DMS 273 (cell line): ENCODE data around the gene RPS13.
A peak's percentile ranks its signal among the peaks of the same experiment; 100 is the strongest.
"Not testable (repeated sequence)": the region's sequence is repeated elsewhere in the genome, so short reads cannot be mapped to it uniquely, and the experiment has no call there.

ENCODE experiments used
- DNase-seq: peaks from one replicate; lab custom pipeline; 2025; ENCODE audit not compliant: unreplicated experiment; lab: John Stamatoyannopoulos, UW

RPS13 gene

GRCh38 chr11:17077520-17078401, at the start of gene RPS13:
TSS of gene RPS13 (minus strand) at chr11:17077667. CDS start at chr11:17077641, 26 bp downstream.
- peak; percentile 98 for DNase-seq

GRCh38 chr11:17121981-17122380, 44.5 kb upstream of the RPS13 start:
- DNase-seq = no peak

- DNase-seq = no peak
Measured at GRCh38 chr11:17117262-17117661, 39.8 kb upstream of the RPS13 start.

- DNase-seq = no peak
Measured at GRCh38 chr11:17116117-17116516, 38.6 kb upstream of the RPS13 start.

- peak; percentile 3 for DNase-seq
Measured at GRCh38 chr11:17107745-17108144, 30.3 kb upstream of the RPS13 start.

GRCh38 chr11:17105404-17106040, 28.1 kb upstream of the RPS13 start:
- not testable (repeated sequence) for DNase-seq

GRCh38 chr11:17102462-17102861, 25.0 kb upstream of the RPS13 start:
- DNase-seq = no peak

GRCh38 chr11:17098658-17099057, 21.2 kb upstream of the RPS13 start:
- DNase-seq = no peak

- no peak for DNase-seq
Measured at GRCh38 chr11:17098038-17098437, 20.6 kb upstream of the RPS13 start.

- DNase-seq = not testable (repeated sequence)
Measured at GRCh38 chr11:17085976-17086375, 8.5 kb upstream of the RPS13 start.

GRCh38 chr11:17077240-17077519, 287 bp downstream of the RPS13 start:
- DNase-seq = peak; percentile 30

GRCh38 chr11:17076517-17077239, 789 bp downstream of the RPS13 start:
- DNase-seq = peak; percentile 4

GRCh38 chr11:17075506-17075905, 2.0 kb downstream of the RPS13 start:
- DNase-seq = no peak

- peak; percentile 26 for DNase-seq
Measured at GRCh38 chr11:17073370-17074027, 4.0 kb downstream of the RPS13 start.

- no peak for DNase-seq
Measured at GRCh38 chr11:17067417-17067816, 10.1 kb downstream of the RPS13 start.

- no peak for DNase-seq
Measured at GRCh38 chr11:17066691-17067090, 10.8 kb downstream of the RPS13 start.

- DNase-seq = peak; percentile 72
Measured at GRCh38 chr11:17063171-17064002, 14.1 kb downstream of the RPS13 start.

GRCh38 chr11:17051146-17051545, 26.3 kb downstream of the RPS13 start:
- DNase-seq = not testable (repeated sequence)

- DNase-seq = not testable (repeated sequence)
Measured at GRCh38 chr11:17048491-17048890, 29.0 kb downstream of the RPS13 start.

GRCh38 chr11:17046690-17047089, 30.8 kb downstream of the RPS13 start:
- no peak for DNase-seq
